HepG2 (cell line): ENCODE data around the gene CHID1. TPM values are rescaled to one million over a fixed set of nuclear protein-coding genes. Genes with fewer than 3 reads are reported as not detected.
A peak's percentile ranks its signal among the peaks of the same experiment; 100 is the strongest.

Experiments used
- ATAC-seq: fragments of 200-7000 bp; cut with Tn5 transposase; 3 replicates; pipeline ENCODE4 v1.9.1; 2020; ENCODE audit warnings: mild to moderate bottlenecking, moderate library complexity
- BruUV-seq: library from RNA; stranded (reverse); fragments of 400-500 nt; replicated peaks from 2 replicates; lab custom pipeline; 2021; lab: Mats Ljungman, UMichigan
- CTCF ChIA-PET: fragments of 300-600 bp; formaldehyde crosslinking; extraction: SDS; loops from one replicate; lab custom pipeline; 2021; ENCODE audit warnings: low total read pairs, inconsistent platforms, low intra/inter-chr PET ratio; lab: Yijun Ruan, JAX
- POLR2A ChIA-PET: fragments of 350-600 bp; sonication (Branson Sonifier 250); formaldehyde crosslinking; loops from one replicate; lab custom pipeline; 2020; ENCODE audit warnings: antibody characterized with exemption, inconsistent platforms; lab: Yijun Ruan, JAX
- DNase-seq: peaks from one replicate; pipeline ENCODE4 v3.0.0-alpha.2; 2015; ENCODE audit warnings: low spot score
- FAIRE-seq: peaks from 3 replicates; lab custom pipeline; 2011; peaks lifted over from hg19 to GRCh38; lab: Jason Lieb, UNC
- H2AFZ ChIP-seq: one replicate; pipeline ENCODE4 v1.6.1; 2011; ENCODE audit warnings: low read length, inconsistent platforms
- H3K27ac ChIP-seq: fragments of 300-600 bp; 3 replicates; pipeline ENCODE4 v1.8.0; 2011; ENCODE audit warnings: mixed run types, mild to moderate bottlenecking, mixed read lengths, low read length, inconsistent platforms; ENCODE audit not compliant: insufficient read depth; ENCODE audit errors: extremely low read length
- H3K27me3 ChIP-seq, 2 experiments: fragments of 200-600 bp in 1 of 2; 2 replicates in 1 of 2; 3 replicates in 1 of 2; pipeline versions ENCODE4 v1.6.0 to v1.8.0; 2011; ENCODE audit warnings: low read length in 2 of 2, mild to moderate bottlenecking in 2 of 2, moderate library complexity in 2 of 2, inconsistent platforms in 1 of 2; ENCODE audit not compliant: insufficient read depth in 2 of 2, control insufficient read depth in 1 of 2
- H3K36me3 ChIP-seq, 2 experiments: fragments of 200-600 bp in 1 of 2; replicated peaks in 1 of 2; 2 replicates in 1 of 2; 3 replicates in 1 of 2; pipeline versions ENCODE4 v1.5.1 to v1.8.0; 2011; ENCODE audit warnings: low read length in 2 of 2, inconsistent platforms in 1 of 2; ENCODE audit not compliant: insufficient read depth in 2 of 2, control insufficient read depth in 1 of 2
- H3K4me1 ChIP-seq: 2 replicates; pipeline ENCODE4 v1.5.1; 2012; ENCODE audit warnings: low read length, inconsistent platforms; ENCODE audit not compliant: insufficient read depth
- H3K4me2 ChIP-seq: 2 replicates; pipeline ENCODE4 v1.6.0; 2011; ENCODE audit warnings: low read depth, low read length, inconsistent platforms
- H3K4me3 ChIP-seq, 3 experiments: fragments of 200-600 bp in 1 of 3; sonication (generic), shearing (Covaris generic) in 1 of 3; replicated peaks in 1 of 3; 2 replicates each; pipeline ENCODE4 v1.5.1; 2011 to 2016; ENCODE audit warnings: low read length in 3 of 3, inconsistent platforms in 2 of 3, low read depth in 2 of 3, mild to moderate bottlenecking in 2 of 3, control low read depth in 1 of 3, mixed read lengths in 1 of 3; ENCODE audit not compliant: insufficient read depth in 1 of 3
- H3K79me2 ChIP-seq: one replicate; pipeline ENCODE4 v1.6.1; 2011; ENCODE audit warnings: low read length, inconsistent platforms; ENCODE audit not compliant: insufficient read depth
- H3K9ac ChIP-seq: 2 replicates; pipeline ENCODE4 v1.6.0; 2011; ENCODE audit warnings: mild to moderate bottlenecking, low read depth, low read length, inconsistent platforms; ENCODE audit not compliant: insufficient read depth
- H3K9me3 ChIP-seq: 2 replicates; pipeline ENCODE4 v1.5.1; 2012; ENCODE audit warnings: mild to moderate bottlenecking, low read length
- H4K20me1 ChIP-seq: 2 replicates; pipeline ENCODE4 v1.6.0; 2011; ENCODE audit warnings: inconsistent platforms, mild to moderate bottlenecking, low read length, moderate library complexity; ENCODE audit not compliant: insufficient read depth
- ATRX ChIP-seq: sonication (generic); formaldehyde crosslinking; IDR thresholded peaks from 2 replicates; pipeline ENCODE4 v1.4.0; 2020; ENCODE audit warnings: missing genetic modification reagents, borderline replicate concordance
- CREM ChIP-seq, 2 experiments: sonication (generic) in 1 of 2; formaldehyde crosslinking in 1 of 2; IDR thresholded peaks; 2 replicates each; pipeline versions ENCODE4 v1.4.0 to v1.6.1; 2016 to 2020; ENCODE audit warnings: antibody characterized with exemption in 1 of 2, mild to moderate bottlenecking in 1 of 2, missing genetic modification reagents in 1 of 2
- DPF2 ChIP-seq: sonication (generic); formaldehyde crosslinking; IDR thresholded peaks from 2 replicates; pipeline ENCODE4 v1.4.0; 2020; ENCODE audit warnings: mild to moderate bottlenecking, low read depth, missing genetic modification reagents, borderline replicate concordance
- EED ChIP-seq: sonication (generic); formaldehyde crosslinking; IDR thresholded peaks from 2 replicates; pipeline ENCODE4 v1.5.0; 2020; ENCODE audit warnings: mild to moderate bottlenecking, missing genetic modification reagents
- JUN ChIP-seq: sonication (generic); formaldehyde crosslinking; IDR thresholded peaks from 2 replicates; pipeline ENCODE4 v1.4.0; 2020; ENCODE audit warnings: mild to moderate bottlenecking, missing genetic modification reagents
- MYC ChIP-seq: sonication (generic); formaldehyde crosslinking; IDR thresholded peaks from 2 replicates; pipeline ENCODE4 v1.9.0; 2021; ENCODE audit warnings: missing genetic modification reagents, borderline replicate concordance
- SKIL ChIP-seq: sonication (generic); formaldehyde crosslinking; IDR thresholded peaks from 2 replicates; pipeline ENCODE4 v1.8.0; 2022; ENCODE audit warnings: missing genetic modification reagents, mild to moderate bottlenecking, moderate library complexity, borderline replicate concordance
- TFDP1 ChIP-seq: IDR thresholded peaks from 2 replicates; pipeline ENCODE4 v1.6.1; 2016; ENCODE audit warnings: missing compliant biosample characterization, missing genetic modification reagents, borderline replicate concordance
- ZNF256 ChIP-seq: sonication (generic); formaldehyde crosslinking; conservative IDR thresholded peaks from 2 replicates; pipeline ENCODE4 v1.4.0; 2020; ENCODE audit warnings: missing genetic modification reagents
- ZNF33B ChIP-seq: sonication (generic); formaldehyde crosslinking; IDR thresholded peaks from 2 replicates; pipeline ENCODE4 v1.5.1; 2020; ENCODE audit warnings: mild to moderate bottlenecking, missing genetic modification reagents
- ZNF766 ChIP-seq: sonication (generic); formaldehyde crosslinking; IDR thresholded peaks from 2 replicates; pipeline ENCODE4 v1.5.0; 2020; ENCODE audit warnings: missing genetic modification reagents, borderline replicate concordance
- ZNF777 ChIP-seq: sonication (generic); formaldehyde crosslinking; IDR thresholded peaks from 2 replicates; pipeline ENCODE4 v1.4.0; 2020; ENCODE audit warnings: missing genetic modification reagents
- WGBS: methylation state at CpG from one replicate; pipeline ENCODE4 v1.1.6; 2017; ENCODE audit warnings: low lambda C conversion rate; 5-methylcytosine and 5-hydroxymethylcytosine counted together
- in situ Hi-C: cut with HindIII; loops from 2 replicates; pipeline ENCODE4 v1.10.0; 2017; ENCODE audit warnings: low pct_unique_long_range_greater_than_20kb; ENCODE audit not compliant: extremely low pct_ligation_motif_present
- intact Hi-C: fragments of 100-400 bp; cut with micrococcal nuclease; formaldehyde crosslinking; loops from one replicate; pipeline ENCODE4 v1.10.0; 2022; ENCODE audit not compliant: unreplicated experiment
- polyA plus RNA-seq, 8 experiments: library from polyadenylated mRNA; depleted of rRNA in 3 of 8; stranded (reverse) in 7 of 8; unstranded in 1 of 8; fragments of >200 nt; fragmentation: Illumina TruSeq in 4 of 8; extraction: Trizol in 4 of 8; gene quantifications; 2 replicates each; pipeline versions ENCODE4 v1.2.1 to v1.2.3, GENCODE V29; 2011 to 2016; ENCODE audit warnings: low read depth in 4 of 8, missing spikeins in 1 of 8, mixed read lengths in 1 of 8; ENCODE audit not compliant: insufficient read depth in 1 of 8
- total RNA-seq, 5 experiments: library from RNA; depleted of rRNA; stranded (reverse); fragments of >200 nt; fragmentation: Illumina TruSeq; extraction: Trizol; gene quantifications; 2 replicates each; pipeline ENCODE4 v1.2.3, GENCODE V29; 2016; ENCODE audit warnings: low read depth in 1 of 5
- TF ChIP-seq, protein P1 (sequence below): sonication (generic); formaldehyde crosslinking; IDR thresholded peaks from 2 replicates; pipeline ENCODE4 v1.4.0; 2020; ENCODE audit warnings: mild to moderate bottlenecking, missing genetic modification reagents
- TF ChIP-seq, protein P2 (sequence below): sonication (generic); formaldehyde crosslinking; IDR thresholded peaks from 2 replicates; pipeline ENCODE4 v1.5.0; 2020; ENCODE audit warnings: missing genetic modification reagents

CHID1 gene
- total and polyA plus RNA-seq, 2 of the 13 experiments (the other 11 are each of a cell fraction or from before 2014, with no cell fraction given) = 65.1 to 93.6 TPM

DNA sequence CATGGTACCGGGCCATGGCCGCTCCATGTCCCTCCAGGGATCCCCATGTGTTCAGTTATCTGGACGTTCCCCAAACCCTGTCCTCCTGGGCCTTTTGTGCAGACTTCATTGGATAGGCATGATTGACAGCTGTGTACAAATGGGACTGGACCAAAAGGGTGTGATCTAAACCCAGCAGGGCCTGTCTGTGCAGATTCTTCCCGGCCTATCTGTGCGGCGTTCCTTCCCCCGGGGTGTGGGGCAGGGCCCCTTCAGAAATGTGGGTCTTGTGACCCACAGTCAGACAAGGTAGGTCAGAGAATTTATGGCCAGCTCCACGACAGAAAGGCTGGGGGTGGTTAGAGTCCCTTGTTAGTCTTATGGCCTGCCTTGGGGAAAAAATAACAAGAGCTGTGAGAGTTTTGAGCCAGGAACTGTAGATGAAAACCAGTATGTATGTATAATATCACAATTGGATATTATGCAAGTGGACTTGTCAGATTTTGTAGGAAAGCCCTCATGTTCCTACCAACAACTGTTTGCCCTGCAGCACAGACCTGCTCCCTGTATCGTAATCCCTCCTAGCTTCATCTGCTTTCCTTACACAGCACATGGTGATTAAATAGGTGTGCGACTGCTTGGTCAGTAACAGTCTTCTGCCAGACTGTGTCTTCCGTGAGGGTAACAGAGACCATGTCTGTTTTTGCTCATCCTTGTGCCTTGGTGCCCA, 46.8 kb upstream of the CHID1 start (continued):
- TF ChIP-seq CREM (IDR thresholded peaks at IDR 0.05) = no peak
- no peak for TF ChIP-seq CREM (CRISPR knock-in tag; IDR thresholded peaks at IDR 0.05)

DNA sequence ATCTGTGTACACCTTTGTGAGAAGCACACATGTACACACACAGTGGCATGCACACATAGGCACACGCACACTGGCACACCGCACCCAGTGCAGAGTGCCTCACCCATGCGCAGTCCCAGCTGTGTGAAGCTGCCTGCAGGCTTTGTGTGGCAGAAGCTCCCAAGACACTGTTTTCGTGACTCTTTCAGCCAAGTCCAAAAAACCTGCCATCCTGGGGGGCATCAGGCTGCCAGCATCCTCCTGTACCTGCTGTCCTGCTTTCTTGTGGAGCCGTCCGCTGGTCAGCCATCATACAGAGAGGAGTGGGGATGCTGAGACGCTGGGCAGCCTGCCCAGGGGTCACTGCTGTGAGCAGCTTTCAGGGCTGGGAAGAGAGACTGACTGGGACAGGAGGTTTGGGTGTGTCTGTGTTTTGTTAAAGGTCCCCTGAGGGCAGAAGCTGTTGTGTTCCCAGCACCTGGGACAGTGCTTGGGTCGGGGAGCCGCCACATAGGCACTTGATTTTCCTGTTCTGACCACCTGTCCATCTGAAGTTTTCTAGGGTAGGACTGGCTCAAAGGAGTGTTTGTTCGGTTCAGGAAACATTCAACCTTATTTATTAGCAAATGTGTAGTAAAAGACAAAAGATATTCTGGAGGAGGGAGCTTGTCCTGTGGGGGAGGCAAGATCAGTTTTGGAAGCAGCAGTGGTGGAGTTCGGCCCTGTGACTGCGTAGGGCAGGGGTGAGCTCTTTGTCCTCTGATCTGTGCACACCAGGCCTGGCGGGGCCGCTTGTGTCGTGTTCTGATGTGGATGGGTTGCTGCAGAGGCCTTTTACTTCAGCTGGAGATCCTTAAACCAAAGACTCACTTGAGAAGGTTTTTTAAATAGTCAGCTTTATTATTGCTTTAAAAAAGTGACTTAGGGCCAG, 44.8 kb upstream of the CHID1 start:
- peaks cover 46% of the 10 kb centered on the region for H3K79me2 ChIP-seq
- peak overlapping the region; percentile 38 for H3K9ac ChIP-seq
- ATAC-seq = no peak
- no peak overlapping the region; a peak in 1 of 6 replicates for H3K4me3 ChIP-seq
- POLR2A ChIA-PET = interaction anchor here (1.5 to 1.7 kb wide), 3 partner anchors 33 to 111 kb away, joined by 3 to 5 read pairs (median 4); no protein-coding TSS in a partner anchor
- no peak for DNase-seq
- no peak for FAIRE-seq
- H3K36me3 ChIP-seq = peaks cover 5 to 19% of the 10 kb centered on the region in 2 experiments
- H4K20me1 ChIP-seq = no peaks in the 10 kb centered on the region
- BruUV-seq = no TSS peak
- in situ Hi-C loops (no loop called here), intact Hi-C loops (no loop called here)
- no peaks in the 10 kb centered on the region for H3K9me3 ChIP-seq
- H3K4me2 ChIP-seq = 0 out of 2 replicates have a peak overlapping the region, but pooled peaks have one; percentile 2
- peaks cover 78% of the 10 kb centered on the region for H3K4me1 ChIP-seq
- CTCF ChIA-PET = no interaction called here
- H2AFZ ChIP-seq = no peak overlapping the region
- H3K27me3 ChIP-seq = no peaks in the 10 kb centered on the region
- WGBS = 77% methylated on average over 12 of the region's 15 CpGs
- peak overlapping the region; percentile 56 for H3K27ac ChIP-seq
- TF ChIP-seq SKIL (CRISPR knock-in tag) (no peak), ZNF766 (no peak), ZNF256 (CRISPR knock-in tag) (no peak), MYC (CRISPR knock-in tag) (peak; percentile 17; the same call in 1 of the 2 replicates), ATRX (CRISPR knock-in tag) (no peak), EED (CRISPR knock-in tag) (no peak), ZNF33B (CRISPR knock-in tag) (no peak), ZNF777 (CRISPR knock-in tag) (0 out of 2 replicates have a peak, but pooled peaks have one; percentile 35), JUN (CRISPR knock-in tag) (no peak), DPF2 (CRISPR knock-in tag) (no peak), TFDP1 (CRISPR knock-in tag) (no peak)
- TF ChIP-seq, protein P1, sequence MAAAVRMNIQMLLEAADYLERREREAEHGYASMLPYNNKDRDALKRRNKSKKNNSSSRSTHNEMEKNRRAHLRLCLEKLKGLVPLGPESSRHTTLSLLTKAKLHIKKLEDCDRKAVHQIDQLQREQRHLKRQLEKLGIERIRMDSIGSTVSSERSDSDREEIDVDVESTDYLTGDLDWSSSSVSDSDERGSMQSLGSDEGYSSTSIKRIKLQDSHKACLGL = 0 out of 2 replicates have a peak, but pooled peaks have one; percentile 47
- TF ChIP-seq, protein P2, sequence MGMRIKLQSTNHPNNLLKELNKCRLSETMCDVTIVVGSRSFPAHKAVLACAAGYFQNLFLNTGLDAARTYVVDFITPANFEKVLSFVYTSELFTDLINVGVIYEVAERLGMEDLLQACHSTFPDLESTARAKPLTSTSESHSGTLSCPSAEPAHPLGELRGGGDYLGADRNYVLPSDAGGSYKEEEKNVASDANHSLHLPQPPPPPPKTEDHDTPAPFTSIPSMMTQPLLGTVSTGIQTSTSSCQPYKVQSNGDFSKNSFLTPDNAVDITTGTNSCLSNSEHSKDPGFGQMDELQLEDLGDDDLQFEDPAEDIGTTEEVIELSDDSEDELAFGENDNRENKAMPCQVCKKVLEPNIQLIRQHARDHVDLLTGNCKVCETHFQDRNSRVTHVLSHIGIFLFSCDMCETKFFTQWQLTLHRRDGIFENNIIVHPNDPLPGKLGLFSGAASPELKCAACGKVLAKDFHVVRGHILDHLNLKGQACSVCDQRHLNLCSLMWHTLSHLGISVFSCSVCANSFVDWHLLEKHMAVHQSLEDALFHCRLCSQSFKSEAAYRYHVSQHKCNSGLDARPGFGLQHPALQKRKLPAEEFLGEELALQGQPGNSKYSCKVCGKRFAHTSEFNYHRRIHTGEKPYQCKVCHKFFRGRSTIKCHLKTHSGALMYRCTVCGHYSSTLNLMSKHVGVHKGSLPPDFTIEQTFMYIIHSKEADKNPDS = no peak
